Cardiac fibroblast (primary cell): ENCODE data around the gene PAEP.

ENCODE experiments used
- DNase-seq, 2 donors: peaks; one replicate each; pipeline versions ENCODE4 v3.0.0 to v3.0.0-alpha.2; 2010; ENCODE audit warnings: low read depth in 2 of 2
- H3K4me3 ChIP-seq, 2 donors: replicated peaks in 1 of 2; 1 replicate in 1 of 2; 2 replicates in 1 of 2; pipeline ENCODE4 v1.5.1; 2011; ENCODE audit warnings: low read depth in 2 of 2, low read length in 2 of 2, mild to moderate bottlenecking in 2 of 2, moderate library complexity in 1 of 2
- TF ChIP-seq, protein P1 (sequence below): IDR thresholded peaks from one replicate; pipeline ENCODE4 v1.5.1; 2011; ENCODE audit warnings: low read depth, mild to moderate bottlenecking, low read length, inconsistent platforms

Gene PAEP

DNA sequence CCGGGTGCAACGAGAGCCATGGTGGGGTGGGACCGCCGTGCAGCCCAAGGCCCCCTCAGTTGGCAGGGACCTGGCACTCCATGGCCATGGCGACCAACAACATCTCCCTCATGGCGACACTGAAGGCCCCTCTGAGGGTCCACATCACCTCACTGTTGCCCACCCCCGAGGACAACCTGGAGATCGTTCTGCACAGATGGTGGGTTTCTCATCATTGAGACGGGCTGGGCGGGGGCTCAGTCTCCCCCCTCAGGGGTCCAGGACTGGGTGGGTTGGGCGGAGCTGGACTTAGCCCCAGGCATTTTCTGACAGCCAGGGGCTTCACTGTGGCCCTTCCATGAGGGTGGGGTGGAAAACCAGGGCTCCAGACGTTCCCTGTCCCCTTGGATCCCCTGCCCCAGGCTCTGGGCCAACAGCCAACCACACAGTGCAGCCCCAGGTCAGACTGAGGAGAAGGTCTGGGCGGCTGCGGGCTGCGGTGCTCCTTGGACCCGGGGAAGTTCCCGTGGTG is 734 bp downstream of the PAEP start:
- no peak for DNase-seq
- TF ChIP-seq, protein P1, sequence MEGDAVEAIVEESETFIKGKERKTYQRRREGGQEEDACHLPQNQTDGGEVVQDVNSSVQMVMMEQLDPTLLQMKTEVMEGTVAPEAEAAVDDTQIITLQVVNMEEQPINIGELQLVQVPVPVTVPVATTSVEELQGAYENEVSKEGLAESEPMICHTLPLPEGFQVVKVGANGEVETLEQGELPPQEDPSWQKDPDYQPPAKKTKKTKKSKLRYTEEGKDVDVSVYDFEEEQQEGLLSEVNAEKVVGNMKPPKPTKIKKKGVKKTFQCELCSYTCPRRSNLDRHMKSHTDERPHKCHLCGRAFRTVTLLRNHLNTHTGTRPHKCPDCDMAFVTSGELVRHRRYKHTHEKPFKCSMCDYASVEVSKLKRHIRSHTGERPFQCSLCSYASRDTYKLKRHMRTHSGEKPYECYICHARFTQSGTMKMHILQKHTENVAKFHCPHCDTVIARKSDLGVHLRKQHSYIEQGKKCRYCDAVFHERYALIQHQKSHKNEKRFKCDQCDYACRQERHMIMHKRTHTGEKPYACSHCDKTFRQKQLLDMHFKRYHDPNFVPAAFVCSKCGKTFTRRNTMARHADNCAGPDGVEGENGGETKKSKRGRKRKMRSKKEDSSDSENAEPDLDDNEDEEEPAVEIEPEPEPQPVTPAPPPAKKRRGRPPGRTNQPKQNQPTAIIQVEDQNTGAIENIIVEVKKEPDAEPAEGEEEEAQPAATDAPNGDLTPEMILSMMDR = no peak
- no peak overlapping the region for H3K4me3 ChIP-seq

DNA sequence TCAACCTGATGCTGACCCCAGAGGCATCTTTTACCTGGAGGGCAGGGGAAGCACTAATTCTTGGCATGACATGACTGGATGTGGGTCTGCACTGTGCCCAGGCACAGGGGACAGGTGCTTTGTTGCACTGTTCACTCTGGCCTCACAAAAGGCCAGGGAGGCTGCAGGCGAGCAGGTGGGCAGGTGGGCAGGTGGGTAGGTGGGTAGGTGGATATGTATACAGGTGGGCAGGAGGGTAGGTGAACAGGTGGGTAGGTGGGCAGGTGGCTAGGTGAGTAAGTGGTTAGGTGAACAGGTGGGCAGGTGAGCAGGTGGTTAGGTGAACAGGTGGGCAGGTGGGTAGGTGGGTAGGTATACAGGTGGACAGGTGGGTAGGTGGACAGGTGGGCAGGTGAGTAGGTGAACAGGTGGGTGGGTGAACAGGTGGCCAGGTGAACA is 1.5 kb downstream of the PAEP start:
- TF ChIP-seq, protein P1 = no peak
- DNase-seq = no peak
- H3K4me3 ChIP-seq = no peak overlapping the region

DNA sequence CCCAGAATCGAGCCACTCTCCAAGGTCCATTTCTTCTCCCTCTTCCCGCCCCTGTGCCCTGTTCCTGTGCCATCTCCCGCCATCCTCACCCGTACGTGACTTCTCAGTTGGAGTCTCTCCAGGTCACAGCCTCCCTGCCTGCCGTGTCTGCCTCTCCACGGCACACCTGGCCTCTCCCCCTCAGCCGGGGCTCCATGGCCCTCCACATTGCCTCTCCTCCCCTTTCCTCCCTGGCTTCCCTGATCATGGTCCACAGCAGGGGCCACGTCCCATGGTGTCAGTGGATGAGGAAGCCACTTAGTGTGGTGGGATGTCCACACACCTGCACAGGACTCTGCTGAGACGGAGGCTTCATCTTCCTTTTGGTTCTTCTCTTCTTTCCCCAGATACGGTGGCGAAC is 2.3 kb downstream of the PAEP start:
- TF ChIP-seq, protein P1 = no peak
- no peak for DNase-seq
- no peak overlapping the region for H3K4me3 ChIP-seq

DNA sequence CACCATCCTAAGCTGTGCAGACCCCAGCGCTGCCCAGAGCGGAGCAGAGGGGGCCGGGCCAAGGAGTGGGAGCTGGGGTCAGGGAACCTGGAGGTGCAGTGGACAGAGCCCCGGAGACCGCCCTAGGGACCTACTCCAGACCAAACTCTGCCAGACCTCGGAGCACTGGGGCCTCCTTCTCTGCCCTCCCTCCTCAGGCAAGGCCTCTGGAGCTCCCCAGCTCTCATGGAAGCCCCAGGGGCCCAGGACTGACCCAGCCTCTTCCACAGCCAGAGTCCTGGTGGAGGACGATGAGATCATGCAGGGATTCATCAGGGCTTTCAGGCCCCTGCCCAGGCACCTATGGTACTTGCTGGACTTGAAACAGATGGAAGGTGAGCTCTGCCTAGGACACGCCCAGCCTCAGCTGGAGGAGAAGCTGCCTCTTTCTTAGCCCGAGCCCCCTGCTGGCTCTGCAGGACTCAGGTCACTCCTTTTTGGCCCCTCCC is 3.6 kb downstream of the PAEP start:
- TF ChIP-seq, protein P1 = no peak
- DNase-seq = no peak
- no peak overlapping the region for H3K4me3 ChIP-seq

DNA sequence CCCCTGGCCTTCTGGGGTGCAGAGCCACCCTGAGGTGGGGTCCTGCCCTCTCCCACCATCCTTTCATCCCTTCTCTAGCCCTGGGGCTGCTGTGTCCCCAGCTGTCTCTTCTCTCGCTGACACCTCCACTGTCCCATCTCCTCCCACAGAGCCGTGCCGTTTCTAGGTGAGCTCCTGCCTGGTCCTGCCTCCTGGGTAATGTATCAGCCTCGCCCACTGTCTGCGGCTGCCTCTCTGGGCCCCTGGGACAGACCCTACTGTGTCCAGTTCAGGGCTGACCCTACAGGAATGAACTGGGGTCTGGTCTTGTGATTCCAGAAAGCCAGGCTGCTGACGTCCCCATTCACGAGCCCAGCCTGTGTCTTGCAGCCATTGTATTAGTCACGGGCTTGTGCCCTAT is 4.1 kb downstream of the PAEP start:
- no peak for DNase-seq
- TF ChIP-seq, protein P1 = no peak
- H3K4me3 ChIP-seq = no peak overlapping the region

DNA sequence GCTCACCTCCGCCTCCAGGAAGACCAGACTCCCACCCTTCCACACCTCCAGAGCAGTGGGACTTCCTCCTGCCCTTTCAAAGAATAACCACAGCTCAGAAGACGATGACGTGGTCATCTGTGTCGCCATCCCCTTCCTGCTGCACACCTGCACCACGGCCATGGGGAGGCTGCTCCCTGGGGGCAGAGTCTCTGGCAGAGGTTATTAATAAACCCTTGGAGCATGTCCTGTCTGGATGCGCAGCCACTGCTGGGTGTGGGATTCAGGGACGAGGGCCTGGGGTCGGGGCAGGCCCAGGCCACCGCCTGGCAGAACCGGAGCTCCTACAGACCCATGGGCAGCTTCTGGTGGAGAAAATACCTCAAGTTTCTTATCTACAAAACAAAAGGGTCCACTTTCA is 5.0 kb downstream of the PAEP start:
- TF ChIP-seq, protein P1 = no peak
- DNase-seq = no peak
- no peak overlapping the region for H3K4me3 ChIP-seq

DNA sequence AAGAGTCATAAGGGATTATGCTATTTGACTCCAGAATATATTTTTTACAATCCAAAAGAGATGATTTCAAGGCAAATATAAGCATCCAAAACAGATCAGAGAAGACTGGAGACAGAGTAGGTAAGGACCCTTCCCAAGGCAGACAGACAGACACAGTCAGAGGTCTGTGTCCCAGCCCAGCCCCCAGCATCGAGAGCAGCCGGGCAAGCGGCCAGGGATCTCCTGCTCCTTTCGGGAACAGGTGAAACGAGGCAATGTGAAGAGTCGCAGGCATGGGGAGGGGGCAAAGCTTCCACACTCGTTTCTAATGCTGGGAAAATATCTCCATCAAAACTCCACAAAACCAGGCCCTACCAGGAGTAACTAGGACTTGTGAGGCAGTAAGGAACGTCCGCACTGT is 5.8 kb downstream of the PAEP start:
- DNase-seq = no peak
- TF ChIP-seq, protein P1 = no peak
- H3K4me3 ChIP-seq = no peak overlapping the region
